Measurements from ENCODE around the gene SCIMP. TPM values are rescaled to one million over a fixed set of nuclear protein-coding genes. Genes with fewer than 3 reads are reported as not detected.
"Not testable (repeated sequence)": the region's sequence is repeated elsewhere in the genome, so short reads cannot be mapped to it uniquely, and the experiment has no call there.

SCIMP gene
- total RNA-seq, 1 experiment from 2014 or later: not detected

DNA sequence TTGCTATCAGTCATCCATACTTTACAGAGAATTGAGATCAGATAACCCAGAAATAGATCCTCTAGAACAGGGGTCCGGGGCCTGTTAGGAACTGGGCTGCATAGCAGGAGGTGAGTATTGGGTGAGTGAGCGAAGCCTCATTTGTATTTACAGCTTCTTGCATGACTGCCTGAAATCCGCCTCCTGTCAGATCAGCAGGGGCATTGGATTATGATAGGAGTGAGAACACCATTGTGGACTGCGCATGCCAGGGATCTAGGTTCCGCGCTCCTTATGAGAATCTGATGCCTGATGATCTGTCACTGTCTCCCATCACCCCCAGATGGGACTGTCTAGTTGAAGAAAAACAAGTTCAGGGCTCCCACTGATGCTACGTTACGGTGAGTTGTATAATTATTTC, 13.0 kb upstream of the SCIMP start:
- in situ Hi-C loops (cut with HindIII; ENCODE audit: low pct_unique_long_range_greater_than_20kb, low sequenced_read_pairs): no loop called here
- DNase-seq (ENCODE audit: low read depth, low spot score): no peak

GRCh38 chr17:5241861-5242671, 7.4 kb upstream of the SCIMP start:
- no peak for DNase-seq (ENCODE audit: low read depth, low spot score)
- in situ Hi-C loops (cut with HindIII; ENCODE audit: low pct_unique_long_range_greater_than_20kb, low sequenced_read_pairs): no loop called here

DNA sequence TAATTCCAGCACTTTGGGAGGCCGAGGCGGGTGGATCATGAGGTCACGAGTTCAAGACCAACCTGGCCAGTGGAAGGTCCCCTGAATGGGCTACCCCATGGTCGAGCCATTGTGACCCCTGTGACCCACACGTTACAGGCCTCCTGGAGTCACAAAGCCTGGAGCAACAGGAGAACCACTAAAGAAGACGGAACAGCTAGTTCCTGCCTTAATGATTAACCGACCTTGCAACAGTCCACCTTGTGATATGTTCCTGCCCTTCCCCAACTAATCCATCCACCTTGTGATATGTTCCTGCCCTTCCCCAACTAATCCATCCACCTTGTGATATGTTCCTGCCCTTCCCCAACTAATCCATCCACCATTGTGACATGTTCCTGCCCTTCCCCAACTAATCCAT, 5.1 kb upstream of the SCIMP start:
- not testable (repeated sequence) for DNase-seq (ENCODE audit: low read depth, low spot score)

GRCh38 chr17:5238333-5238732, 3.7 kb upstream of the SCIMP start:
- no peak for DNase-seq (ENCODE audit: low read depth, low spot score)

More for the DNA sequence above, 5.1 kb upstream of the SCIMP start:
- in situ Hi-C loops (cut with HindIII; ENCODE audit: low pct_unique_long_range_greater_than_20kb, low sequenced_read_pairs): not testable (repeated sequence)

DNA sequence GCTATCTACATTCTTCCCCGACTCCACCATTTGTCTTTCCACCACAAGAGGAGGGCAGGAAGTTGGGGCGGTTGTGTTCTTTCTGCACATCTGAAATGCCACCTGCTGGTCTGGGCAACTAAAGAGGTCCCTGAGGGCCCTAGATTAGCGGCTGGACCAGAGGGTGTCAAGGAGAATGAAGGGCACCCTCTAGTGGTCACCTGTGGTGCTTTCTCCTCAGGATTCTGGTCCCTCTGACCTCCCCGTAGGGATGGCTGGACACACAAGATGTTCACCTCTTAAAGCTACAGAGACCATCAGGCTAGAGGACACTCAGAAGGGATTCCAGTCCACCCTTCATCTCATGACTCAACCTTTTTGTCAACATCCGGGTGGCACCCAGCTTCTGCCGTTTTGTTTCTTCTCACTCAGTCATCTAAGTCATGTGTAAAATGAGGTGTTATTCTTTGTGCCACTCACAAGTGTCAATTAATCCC, 2.9 kb upstream of the SCIMP start:
- in situ Hi-C loops (cut with HindIII; ENCODE audit: low pct_unique_long_range_greater_than_20kb, low sequenced_read_pairs): no loop called here
- DNase-seq (ENCODE audit: low read depth, low spot score): peak; percentile 94

More at GRCh38 chr17:5238333-5238732, 3.7 kb upstream of the SCIMP start:
- in situ Hi-C loops (cut with HindIII; ENCODE audit: low pct_unique_long_range_greater_than_20kb, low sequenced_read_pairs): no loop called here

- peak; percentile 96 for DNase-seq (ENCODE audit: low read depth, low spot score)
- in situ Hi-C loops (cut with HindIII; ENCODE audit: low pct_unique_long_range_greater_than_20kb, low sequenced_read_pairs): no loop called here
Observed at GRCh38 chr17:5236938-5237540, 2.4 kb upstream of the SCIMP start.

DNA sequence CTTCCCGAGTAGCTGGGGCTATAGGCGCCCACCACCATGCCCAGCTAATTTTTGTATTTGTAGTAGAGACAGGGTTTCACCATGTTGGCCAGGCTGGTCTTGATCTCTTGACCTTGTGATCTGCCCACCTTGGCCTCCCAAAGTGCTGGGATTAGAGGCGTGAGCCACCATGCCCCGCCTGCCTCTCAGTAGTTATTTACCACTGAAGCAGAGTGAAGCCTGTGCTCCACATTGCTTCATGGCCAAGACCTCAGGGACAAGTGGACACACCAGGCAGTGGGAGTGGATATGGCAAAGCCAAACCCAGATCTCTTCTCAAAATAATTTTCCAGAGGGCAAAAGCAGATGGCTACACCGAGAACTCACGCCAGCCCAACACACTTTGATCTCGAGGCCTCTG, 1.2 kb downstream of the SCIMP start:
- in situ Hi-C loops (cut with HindIII; ENCODE audit: low pct_unique_long_range_greater_than_20kb, low sequenced_read_pairs); DNase-seq (ENCODE audit: low read depth, low spot score): not testable (repeated sequence)

DNA sequence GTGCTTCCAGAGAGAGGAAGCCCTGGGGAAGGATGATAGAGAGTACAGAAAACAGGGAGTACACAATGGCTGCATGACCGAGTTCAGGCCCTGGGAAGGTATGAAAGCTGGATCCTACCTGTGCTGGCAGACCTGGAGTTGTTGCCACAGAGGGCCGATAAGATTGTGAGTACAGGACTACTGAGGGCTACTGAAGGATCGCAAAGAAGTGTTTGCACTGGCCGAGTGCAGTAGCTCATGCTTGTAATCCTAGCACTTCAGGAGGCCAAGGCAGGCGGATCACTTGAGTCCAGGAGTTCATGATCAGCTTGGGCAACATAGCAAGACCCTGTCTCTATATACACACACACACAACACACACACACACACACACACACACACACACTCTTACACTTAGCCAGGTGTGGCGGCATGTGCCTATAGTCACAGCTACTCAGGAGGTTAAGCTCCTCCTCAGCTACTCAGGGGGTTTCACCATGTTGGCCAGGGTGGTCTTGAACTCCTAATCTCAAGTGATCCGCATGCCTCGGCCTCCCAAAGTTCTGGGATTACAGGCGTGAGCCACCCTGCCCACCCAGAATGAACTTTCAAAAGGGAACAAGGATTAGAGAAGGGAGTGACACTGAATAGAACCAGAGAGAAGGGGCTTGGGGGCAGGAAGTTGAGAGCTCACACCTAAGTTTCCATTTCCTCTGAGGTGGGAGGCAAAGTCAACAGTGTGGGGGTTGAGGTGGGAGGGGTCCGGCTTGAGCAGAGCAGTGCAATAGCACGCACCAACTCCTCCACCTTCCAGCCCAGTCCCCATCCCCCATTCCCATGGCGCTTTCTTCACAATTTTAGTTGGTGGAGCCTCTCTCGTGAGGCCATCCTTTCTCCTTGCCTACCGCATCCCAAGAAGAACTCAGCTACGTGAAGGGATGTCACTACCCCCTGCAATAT, 7.5 kb downstream of the SCIMP start:
- in situ Hi-C loops (cut with HindIII; ENCODE audit: low pct_unique_long_range_greater_than_20kb, low sequenced_read_pairs): no loop called here
- DNase-seq (ENCODE audit: low read depth, low spot score): no peak

GRCh38 chr17:5225668-5226457, 8.8 kb downstream of the SCIMP start:
- no peak for DNase-seq (ENCODE audit: low read depth, low spot score)
- in situ Hi-C loops (cut with HindIII; ENCODE audit: low pct_unique_long_range_greater_than_20kb, low sequenced_read_pairs): no loop called here

GRCh38 chr17:5221912-5222311, 12.7 kb downstream of the SCIMP start:
- in situ Hi-C loops (cut with HindIII; ENCODE audit: low pct_unique_long_range_greater_than_20kb, low sequenced_read_pairs); DNase-seq (ENCODE audit: low read depth, low spot score): not testable (repeated sequence)

- no peak for DNase-seq (ENCODE audit: low read depth, low spot score)
- in situ Hi-C loops (cut with HindIII; ENCODE audit: low pct_unique_long_range_greater_than_20kb, low sequenced_read_pairs): no loop called here
Observed at GRCh38 chr17:5220074-5220473, 14.6 kb downstream of the SCIMP start.

GRCh38 chr17:5219536-5219935, 15.1 kb downstream of the SCIMP start:
- DNase-seq (ENCODE audit: low read depth, low spot score): peak; percentile 62
- in situ Hi-C loops (cut with HindIII; ENCODE audit: low pct_unique_long_range_greater_than_20kb, low sequenced_read_pairs): no loop called here

- in situ Hi-C loops (cut with HindIII; ENCODE audit: low pct_unique_long_range_greater_than_20kb, low sequenced_read_pairs): not testable (repeated sequence)
Observed at GRCh38 chr17:5217562-5217961, 17.1 kb downstream of the SCIMP start.

DNA sequence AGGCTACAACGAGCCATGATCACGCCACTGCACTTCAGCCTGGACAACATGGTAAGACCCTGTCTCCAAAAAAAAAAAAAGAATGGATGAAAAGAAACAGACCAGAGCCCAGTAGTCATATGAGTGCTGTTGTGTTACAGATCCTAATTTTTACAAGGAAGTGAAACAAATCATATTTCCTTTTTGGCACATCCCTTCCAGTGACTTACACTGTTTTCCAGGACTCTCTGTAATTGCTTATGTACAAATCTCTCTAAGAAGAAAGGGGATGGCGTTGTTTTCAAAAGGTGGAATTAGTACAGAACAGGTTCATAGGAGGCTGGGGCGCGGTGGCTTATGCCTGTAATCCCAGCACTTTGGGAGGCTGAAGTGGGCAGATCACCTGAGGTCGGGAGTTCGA, 23.2 kb downstream of the SCIMP start:
- DNase-seq (ENCODE audit: low read depth, low spot score): no peak
- in situ Hi-C loops (cut with HindIII; ENCODE audit: low pct_unique_long_range_greater_than_20kb, low sequenced_read_pairs): no loop called here

More at GRCh38 chr17:5217562-5217961, 17.1 kb downstream of the SCIMP start:
- not testable (repeated sequence) for DNase-seq (ENCODE audit: low read depth, low spot score)

GRCh38 chr17:5210614-5211252, 23.9 kb downstream of the SCIMP start:
- in situ Hi-C loops (cut with HindIII; ENCODE audit: low pct_unique_long_range_greater_than_20kb, low sequenced_read_pairs): no loop called here
- no peak for DNase-seq (ENCODE audit: low read depth, low spot score)

GRCh38 chr17:5210091-5210490, 24.6 kb downstream of the SCIMP start:
- no peak for DNase-seq (ENCODE audit: low read depth, low spot score)
- in situ Hi-C loops (cut with HindIII; ENCODE audit: low pct_unique_long_range_greater_than_20kb, low sequenced_read_pairs): no loop called here

DNA sequence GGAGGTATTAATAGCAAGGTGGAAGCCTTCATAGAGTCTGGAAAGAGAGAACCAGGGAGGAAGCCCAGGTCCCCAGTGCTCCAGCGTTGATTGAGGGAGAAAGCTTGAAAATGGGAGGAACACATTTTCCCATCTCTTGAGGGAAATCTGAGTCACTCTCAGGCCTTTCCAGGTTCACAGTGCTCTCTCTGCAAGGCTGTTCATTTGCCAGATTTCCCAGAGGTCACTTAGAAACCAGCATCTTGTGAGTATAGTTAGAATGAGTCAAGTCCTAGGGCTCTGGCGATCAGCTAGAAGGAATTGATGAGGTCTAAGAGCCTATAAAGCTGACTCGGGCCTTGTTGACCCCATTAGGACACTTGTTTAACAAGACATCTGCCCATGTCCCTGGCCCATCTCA, 25.3 kb downstream of the SCIMP start:
- in situ Hi-C loops (cut with HindIII; ENCODE audit: low pct_unique_long_range_greater_than_20kb, low sequenced_read_pairs): no loop called here
- no peak for DNase-seq (ENCODE audit: low read depth, low spot score)
